BJ (cell line): Measurements from ENCODE around the gene UAP1L1. TPM values are rescaled to one million over a fixed set of nuclear protein-coding genes. Genes with fewer than 3 reads are reported as not detected.

Experiments used
- CTCF ChIA-PET: fragments of 350-600 bp; formaldehyde crosslinking; extraction: SDS; loops from one replicate; lab custom pipeline; 2021; ENCODE audit warnings: antibody characterized with exemption, inconsistent platforms; lab: Yijun Ruan, JAX
- POLR2A ChIA-PET: fragments of 300-600 bp; sonication (Branson Sonifier 250); formaldehyde crosslinking; extraction: SDS; loops from one replicate; lab custom pipeline; 2021; ENCODE audit warnings: antibody characterized with exemption; lab: Charles Lee
- DNase-seq: peaks from one replicate; pipeline ENCODE4 v3.0.0-alpha.2; 2011; ENCODE audit warnings: low read depth
- H3K27me3 ChIP-seq: 2 replicates; pipeline ENCODE4 v1.6.0; 2011; ENCODE audit warnings: low read length; ENCODE audit not compliant: control insufficient read depth, insufficient read depth
- H3K36me3 ChIP-seq: 2 replicates; pipeline ENCODE4 v1.5.1; 2011; ENCODE audit warnings: low read length; ENCODE audit not compliant: control insufficient read depth, insufficient read depth
- H3K4me3 ChIP-seq: 2 replicates; pipeline ENCODE4 v1.5.1; 2011; ENCODE audit warnings: low read depth, mild to moderate bottlenecking, control low read depth, low read length
- polyA minus RNA-seq: library from RNA; depleted of rRNA, polyadenylated mRNA; stranded (reverse); fragments of >200 nt; gene quantifications from 2 replicates; pipeline ENCODE4 v1.2.3, GENCODE V29; 2011; rRNA and poly(A)+ RNA removed
- polyA plus RNA-seq: library from polyadenylated mRNA; depleted of rRNA; stranded (reverse); fragments of >200 nt; gene quantifications from 2 replicates; pipeline ENCODE4 v1.2.3, GENCODE V29; 2011; rRNA removed
- TF ChIP-seq, protein P1 (sequence below): IDR thresholded peaks from 2 replicates; pipeline ENCODE4 v1.5.1; 2011; ENCODE audit warnings: low read depth, mild to moderate bottlenecking, control low read depth, inconsistent platforms, low read length, moderate library complexity; ENCODE audit not compliant: insufficient read depth

The UAP1L1 gene, protein sequence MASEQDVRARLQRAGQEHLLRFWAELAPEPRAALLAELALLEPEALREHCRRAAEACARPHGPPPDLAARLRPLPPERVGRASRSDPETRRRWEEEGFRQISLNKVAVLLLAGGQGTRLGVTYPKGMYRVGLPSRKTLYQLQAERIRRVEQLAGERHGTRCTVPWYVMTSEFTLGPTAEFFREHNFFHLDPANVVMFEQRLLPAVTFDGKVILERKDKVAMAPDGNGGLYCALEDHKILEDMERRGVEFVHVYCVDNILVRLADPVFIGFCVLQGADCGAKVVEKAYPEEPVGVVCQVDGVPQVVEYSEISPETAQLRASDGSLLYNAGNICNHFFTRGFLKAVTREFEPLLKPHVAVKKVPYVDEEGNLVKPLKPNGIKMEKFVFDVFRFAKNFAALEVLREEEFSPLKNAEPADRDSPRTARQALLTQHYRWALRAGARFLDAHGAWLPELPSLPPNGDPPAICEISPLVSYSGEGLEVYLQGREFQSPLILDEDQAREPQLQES
- polyA plus RNA-seq (2.8 and 5.6 TPM in 2 replicates), polyA minus RNA-seq (2.6 and 3.0 TPM in 2 replicates)

DNA sequence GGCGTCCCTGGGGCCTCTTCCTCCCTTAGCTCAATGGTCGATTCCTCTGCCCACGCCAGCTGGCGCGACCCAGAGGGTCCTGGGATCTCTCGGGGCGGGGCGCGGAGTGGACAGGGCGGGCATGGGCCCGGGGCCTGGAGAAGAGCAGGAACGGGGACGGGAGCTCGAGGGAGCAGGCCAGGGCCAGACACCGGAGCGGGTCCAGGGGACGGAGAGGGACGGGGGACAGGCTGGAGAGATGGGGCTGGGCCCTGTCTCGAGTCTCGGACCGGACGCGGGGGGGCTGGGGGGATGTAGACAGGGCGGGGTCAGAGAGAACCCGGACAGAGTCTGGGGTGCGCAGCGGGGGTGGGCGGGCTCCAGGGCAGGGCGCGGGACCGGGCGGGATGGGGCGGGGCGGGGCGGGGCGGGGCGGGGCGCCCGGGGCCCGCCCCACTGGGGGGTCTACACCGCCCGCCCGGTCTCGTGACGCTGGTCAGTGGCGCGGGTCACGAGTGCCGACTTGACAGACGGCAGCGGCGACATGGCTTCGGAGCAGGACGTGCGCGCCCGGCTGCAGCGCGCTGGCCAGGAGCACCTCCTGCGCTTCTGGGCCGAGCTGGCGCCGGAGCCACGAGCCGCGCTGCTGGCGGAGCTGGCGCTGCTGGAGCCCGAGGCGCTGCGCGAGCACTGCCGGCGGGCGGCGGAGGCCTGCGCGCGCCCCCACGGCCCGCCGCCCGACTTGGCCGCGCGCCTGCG is at the start of gene UAP1L1:
TSS of gene UAP1L1 (plus strand) at position 508 of the 738 bp plus-strand sequence. CDS start at position 524, 16 bp downstream.
- TF ChIP-seq, protein P1, sequence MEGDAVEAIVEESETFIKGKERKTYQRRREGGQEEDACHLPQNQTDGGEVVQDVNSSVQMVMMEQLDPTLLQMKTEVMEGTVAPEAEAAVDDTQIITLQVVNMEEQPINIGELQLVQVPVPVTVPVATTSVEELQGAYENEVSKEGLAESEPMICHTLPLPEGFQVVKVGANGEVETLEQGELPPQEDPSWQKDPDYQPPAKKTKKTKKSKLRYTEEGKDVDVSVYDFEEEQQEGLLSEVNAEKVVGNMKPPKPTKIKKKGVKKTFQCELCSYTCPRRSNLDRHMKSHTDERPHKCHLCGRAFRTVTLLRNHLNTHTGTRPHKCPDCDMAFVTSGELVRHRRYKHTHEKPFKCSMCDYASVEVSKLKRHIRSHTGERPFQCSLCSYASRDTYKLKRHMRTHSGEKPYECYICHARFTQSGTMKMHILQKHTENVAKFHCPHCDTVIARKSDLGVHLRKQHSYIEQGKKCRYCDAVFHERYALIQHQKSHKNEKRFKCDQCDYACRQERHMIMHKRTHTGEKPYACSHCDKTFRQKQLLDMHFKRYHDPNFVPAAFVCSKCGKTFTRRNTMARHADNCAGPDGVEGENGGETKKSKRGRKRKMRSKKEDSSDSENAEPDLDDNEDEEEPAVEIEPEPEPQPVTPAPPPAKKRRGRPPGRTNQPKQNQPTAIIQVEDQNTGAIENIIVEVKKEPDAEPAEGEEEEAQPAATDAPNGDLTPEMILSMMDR = no peak
- H3K36me3 ChIP-seq = peaks cover 23% of the 10 kb centered on the region
- H3K27me3 ChIP-seq = no peaks in the 10 kb centered on the region
- CTCF ChIA-PET = interaction anchor here (0.6 to 7.7 kb wide), 4 partner anchors 11 to 324 kb away, joined by 3 to 69 read pairs (median 6); no protein-coding TSS in a partner anchor
- no peak for DNase-seq
- H3K4me3 ChIP-seq = peak within 1 kb of the TSS; percentile 75
- POLR2A ChIA-PET = interaction anchor here (0.7 kb wide), 1 partner anchor 10 kb away, joined by 4 read pairs; the partner anchor contains the start of gene MAN1B1

DNA sequence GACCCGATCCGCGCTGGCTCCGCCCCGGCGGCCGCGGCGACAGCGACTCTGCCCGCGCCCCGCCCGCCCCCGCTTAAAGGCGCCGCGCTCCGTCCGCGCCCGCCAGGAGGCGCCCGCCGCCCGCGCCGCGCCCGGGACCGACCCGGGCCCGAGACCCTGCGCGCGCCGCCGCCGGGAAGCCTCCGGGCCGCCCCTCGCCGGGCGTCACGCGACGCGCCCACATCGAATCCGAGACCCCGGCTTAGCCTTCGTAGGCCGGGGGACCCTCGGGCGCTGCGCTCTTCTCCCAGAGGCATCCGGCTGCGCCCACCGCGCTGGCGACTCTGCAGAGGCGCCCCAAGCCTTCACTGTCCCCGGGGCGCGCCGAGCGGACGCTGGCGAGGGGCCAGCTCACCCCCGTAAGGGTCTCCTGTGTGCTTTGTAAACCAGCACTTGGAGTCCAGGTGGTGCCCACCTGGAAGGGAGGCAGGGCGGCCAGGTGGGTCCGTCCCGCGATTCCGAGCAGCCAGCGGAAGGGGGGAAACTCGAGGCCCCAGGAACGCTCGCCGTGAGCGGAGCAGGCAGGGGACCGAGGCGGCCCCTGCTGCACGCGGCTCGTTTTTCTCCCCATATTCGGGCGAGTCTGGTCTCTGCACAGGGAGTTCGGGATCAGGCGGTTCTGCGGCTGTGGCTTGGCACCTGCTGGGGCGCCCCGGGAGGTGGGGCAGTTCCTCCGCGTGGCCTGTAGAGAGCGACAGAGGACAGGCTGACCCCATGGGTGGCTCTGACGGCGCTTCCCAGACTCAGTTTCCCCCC is 48.9 kb upstream of the UAP1L1 start:
- H3K36me3 ChIP-seq = no peaks in the 10 kb centered on the region; the same call in 1 of the 2 replicates
- no peak for DNase-seq
- ChIA-PET CTCF (interaction anchor here (0.7 to 10.7 kb wide), 57 partner anchors 8 to 299 kb away, joined by 3 to 50 read pairs (median 5); partner anchors contain the start of genes AJM1, CLIC3, MAN1B1 and NPDC1), POLR2A (no interaction called here)
- peak overlapping the region; percentile 64 for H3K4me3 ChIP-seq
- no peaks in the 10 kb centered on the region for H3K27me3 ChIP-seq
- TF ChIP-seq, protein P1 = peak; percentile 35

DNA sequence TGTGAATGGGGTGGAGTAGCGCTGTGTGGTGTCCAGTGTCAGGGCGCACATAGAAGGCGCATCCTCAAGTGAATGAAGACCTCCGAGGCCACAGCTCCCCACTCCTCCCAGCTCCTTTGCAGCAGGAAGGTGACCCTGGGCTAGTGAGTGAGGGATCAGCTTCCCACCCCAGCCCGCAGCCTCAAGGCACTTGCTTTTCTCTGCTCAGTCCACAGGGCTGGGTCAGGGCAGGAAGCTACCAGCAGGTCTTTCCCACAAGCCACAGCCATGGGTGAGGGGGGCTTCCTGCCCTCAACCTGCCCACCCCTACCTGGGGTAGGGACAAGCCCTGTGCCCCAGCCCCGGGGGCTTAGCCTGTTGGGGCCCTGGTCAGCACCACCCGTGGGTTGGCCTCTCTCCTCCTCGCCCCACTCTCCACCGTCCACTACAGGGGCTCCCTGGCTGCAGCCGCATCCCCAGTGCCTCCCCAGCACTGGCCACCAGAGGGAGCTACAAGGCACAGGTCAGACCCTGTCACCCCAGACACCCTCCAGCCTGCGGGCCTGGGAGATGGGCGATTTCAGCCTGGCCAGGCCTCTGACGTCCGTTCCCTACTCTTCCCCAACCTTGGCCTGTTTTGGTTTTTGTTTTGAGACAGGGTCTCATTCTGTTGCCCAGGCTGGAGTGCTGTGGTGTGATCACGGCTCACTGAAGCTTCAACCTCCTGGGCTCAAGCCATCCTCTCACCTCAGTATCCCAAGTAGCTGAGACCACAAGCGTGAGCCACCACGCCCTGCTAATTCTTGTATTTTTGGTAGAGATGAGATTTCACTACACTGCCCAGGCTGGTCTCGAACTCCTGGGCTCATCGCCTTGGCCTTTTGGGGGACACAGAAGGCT is 48.0 kb upstream of the UAP1L1 start:
- DNase-seq = no peak
- TF ChIP-seq, protein P1 = peak; percentile 95
- H3K36me3 ChIP-seq = no peaks in the 10 kb centered on the region; the same call in 1 of the 2 replicates
- H3K27me3 ChIP-seq = no peaks in the 10 kb centered on the region
- no peak overlapping the region; the same call in 1 of the 2 replicates for H3K4me3 ChIP-seq
- POLR2A ChIA-PET = interaction anchor here (0.6 kb wide), 1 partner anchor 182 kb away, joined by 5 read pairs; no protein-coding TSS in a partner anchor
- CTCF ChIA-PET = interaction anchor here (0.6 to 3.3 kb wide), 64 partner anchors 9 to 300 kb away, joined by 3 to 48 read pairs (median 4); partner anchors contain the start of genes AJM1, CLIC3, MAN1B1 and NPDC1

DNA sequence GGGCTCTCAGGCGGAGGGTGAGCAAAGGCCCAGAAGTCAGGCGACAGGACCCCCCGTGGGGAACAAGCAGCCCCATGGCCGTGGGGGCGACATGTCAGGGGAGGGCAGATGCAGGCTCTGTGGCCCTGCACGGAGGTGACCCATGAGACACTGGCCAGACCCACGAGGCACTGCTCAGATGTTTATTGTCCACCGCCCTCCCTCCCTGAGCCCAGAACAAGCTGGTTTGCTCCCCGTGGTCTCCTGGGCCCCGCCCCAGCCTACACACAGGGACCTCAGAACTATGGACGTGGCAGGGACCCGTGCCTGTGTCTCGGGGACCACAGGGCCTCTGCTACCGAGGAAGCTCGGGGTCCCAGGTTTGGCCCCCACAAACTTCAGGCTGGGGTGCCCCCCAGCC is 47.3 kb upstream of the UAP1L1 start:
- DNase-seq = no peak
- H3K36me3 ChIP-seq = no peaks in the 10 kb centered on the region; the same call in 1 of the 2 replicates
- ChIA-PET CTCF (interaction anchor here (0.6 to 3.3 kb wide), 51 partner anchors 8 to 258 kb away, joined by 3 to 48 read pairs (median 5); partner anchors contain the start of genes AJM1, CLIC3, MAN1B1 and NPDC1), POLR2A (interaction anchor here (0.6 kb wide), 1 partner anchor 183 kb away, joined by 5 read pairs; no protein-coding TSS in a partner anchor)
- TF ChIP-seq, protein P1 = no peak
- no peaks in the 10 kb centered on the region for H3K27me3 ChIP-seq
- H3K4me3 ChIP-seq = no peak overlapping the region
